WI38 (cell line): Measurements from ENCODE around the gene SLC22A4.

ENCODE experiments used
- H3K4me3 ChIP-seq: 2 replicates; pipeline ENCODE4 v1.5.1; 2011; ENCODE audit warnings: low read depth, mild to moderate bottlenecking, control low read depth, low read length
- CTCF ChIP-seq: IDR thresholded peaks from 2 replicates; pipeline ENCODE4 v1.5.1; 2012; ENCODE audit warnings: low read depth, mild to moderate bottlenecking, control low read depth, low read length

SLC22A4 gene

GRCh38 chr5:132264546-132265335, 29.5 kb upstream of the SLC22A4 start:
- H3K4me3 ChIP-seq = no peak overlapping the region
- TF ChIP-seq CTCF = no peak

- no peak for TF ChIP-seq CTCF
- H3K4me3 ChIP-seq = no peak overlapping the region
Observed at GRCh38 chr5:132265336-132266030, 28.7 kb upstream of the SLC22A4 start.

- no peak for TF ChIP-seq CTCF
- H3K4me3 ChIP-seq = no peak overlapping the region
Observed at GRCh38 chr5:132266031-132266835, 28.0 kb upstream of the SLC22A4 start.

- TF ChIP-seq CTCF = no peak
- no peak overlapping the region for H3K4me3 ChIP-seq
Observed at GRCh38 chr5:132266836-132267160, 27.4 kb upstream of the SLC22A4 start.

- TF ChIP-seq CTCF = no peak
- no peak overlapping the region for H3K4me3 ChIP-seq
Observed at GRCh38 chr5:132267166-132267739, 26.9 kb upstream of the SLC22A4 start.

GRCh38 chr5:132267931-132268768, 26.0 kb upstream of the SLC22A4 start:
- no peak for TF ChIP-seq CTCF

More at GRCh38 chr5:132267931-132268768, 26.0 kb upstream of the SLC22A4 start:
- no peak overlapping the region for H3K4me3 ChIP-seq
